Endothelial cell of umbilical vein (primary cell): ENCODE results near the gene TSPAN9. TPM values are rescaled to one million over a fixed set of nuclear protein-coding genes. Genes with fewer than 3 reads are reported as not detected.

ENCODE experiments used
- BruUV-seq: library from RNA; stranded (reverse); fragments of 400-500 nt; replicated peaks from 2 replicates; lab custom pipeline; 2021; lab: Mats Ljungman, UMichigan
- CTCF ChIA-PET: fragments of 300-600, 350-600 bp; sonication (Branson Sonifier 250); formaldehyde crosslinking; loops from one replicate; lab custom pipeline; 2021; ENCODE audit warnings: antibody characterized with exemption, inconsistent platforms; lab: Charles Lee
- POLR2A ChIA-PET: fragments of 300-600, 350-600 bp; sonication (Branson Sonifier 250); formaldehyde crosslinking; loops from one replicate; lab custom pipeline; 2021; ENCODE audit warnings: antibody characterized with exemption, inconsistent platforms; lab: Charles Lee
- DNase-seq: peaks from one replicate; pipeline ENCODE4 v3.0.0-alpha.2; 2011; ENCODE audit warnings: low read depth, low spot score
- FAIRE-seq: peaks from 2 replicates; lab custom pipeline; 2011; peaks lifted over from hg19 to GRCh38; lab: Jason Lieb, UNC
- H2AFZ ChIP-seq: 2 replicates; pipeline ENCODE4 v1.6.0; 2012; ENCODE audit warnings: low read depth, low read length, control low read depth, inconsistent platforms
- H3K27ac ChIP-seq: 2 replicates; pipeline ENCODE4 v1.5.1; 2011; ENCODE audit warnings: low read depth, mild to moderate bottlenecking, control low read depth, low read length, moderate library complexity; ENCODE audit not compliant: insufficient read depth
- H3K27me3 ChIP-seq, 2 experiments: 2 replicates each; pipeline versions ENCODE4 v1.6.0 to v1.6.1; 2011; ENCODE audit warnings: low read length in 2 of 2, mixed read lengths in 1 of 2; ENCODE audit not compliant: control insufficient read depth in 2 of 2, insufficient read depth in 2 of 2
- H3K36me3 ChIP-seq, 2 experiments: 2 replicates in 1 of 2; 3 replicates in 1 of 2; pipeline ENCODE4 v1.5.1; 2011; ENCODE audit warnings: low read length in 2 of 2, mild to moderate bottlenecking in 1 of 2, moderate library complexity in 1 of 2; ENCODE audit not compliant: control insufficient read depth in 2 of 2, insufficient read depth in 2 of 2; ENCODE audit errors: extremely low read depth in 1 of 2
- H3K4me1 ChIP-seq: 3 replicates; pipeline ENCODE4 v1.5.1; 2011; ENCODE audit warnings: mild to moderate bottlenecking, low read length; ENCODE audit not compliant: control insufficient read depth, insufficient read depth; ENCODE audit errors: extremely low read depth
- H3K4me2 ChIP-seq: 2 replicates; pipeline ENCODE4 v1.6.1; 2011; ENCODE audit warnings: low read length, control low read depth, mixed read lengths; ENCODE audit not compliant: insufficient read depth
- H3K4me3 ChIP-seq, 3 experiments: fragments of 200-600 bp in 1 of 3; sonication (generic), shearing (Covaris generic) in 1 of 3; replicated peaks in 1 of 3; 2 replicates each; pipeline ENCODE4 v1.5.1; 2011 to 2016; ENCODE audit warnings: control low read depth in 3 of 3, low read length in 3 of 3, mild to moderate bottlenecking in 2 of 3, inconsistent platforms in 1 of 3, low read depth in 1 of 3, moderate library complexity in 1 of 3; ENCODE audit not compliant: insufficient read depth in 1 of 3
- H3K79me2 ChIP-seq: 2 replicates; pipeline ENCODE4 v1.6.0; 2012; ENCODE audit warnings: low read length, inconsistent platforms; ENCODE audit not compliant: control insufficient read depth, insufficient read depth
- H3K9ac ChIP-seq: replicated peaks from 2 replicates; pipeline ENCODE3; 2011; ENCODE audit warnings: low read length, control low read depth; ENCODE audit not compliant: insufficient read depth; ENCODE audit errors: extremely low read depth
- H3K9me1 ChIP-seq: replicated peaks from 3 replicates; pipeline ENCODE4 v1.6.0; 2011; ENCODE audit warnings: mild to moderate bottlenecking, low read length; ENCODE audit not compliant: control insufficient read depth, insufficient read depth; ENCODE audit errors: extremely low read depth
- H3K9me3 ChIP-seq: replicated peaks from 2 replicates; pipeline ENCODE4 v1.5.1; 2012; ENCODE audit warnings: low read length, inconsistent platforms; ENCODE audit not compliant: control insufficient read depth, insufficient read depth
- H4K20me1 ChIP-seq: replicated peaks from 2 replicates; pipeline ENCODE3; 2011; ENCODE audit warnings: mild to moderate bottlenecking, low read length; ENCODE audit not compliant: control insufficient read depth, insufficient read depth; ENCODE audit errors: extremely low read depth
- EZH2 ChIP-seq: IDR thresholded peaks from 2 replicates; pipeline ENCODE4 v1.6.1; 2012; ENCODE audit warnings: borderline replicate concordance, low read depth, mild to moderate bottlenecking, moderate library complexity, low read length, inconsistent platforms; ENCODE audit not compliant: severe bottlenecking
- FOS ChIP-seq: IDR thresholded peaks from 2 replicates; pipeline ENCODE4 v1.6.1; 2011; ENCODE audit warnings: mild to moderate bottlenecking, low read length, moderate library complexity, borderline replicate concordance; ENCODE audit not compliant: insufficient read depth
- GATA2 ChIP-seq: IDR thresholded peaks from 2 replicates; pipeline ENCODE4 v1.7.0; 2011; ENCODE audit warnings: low read depth, mild to moderate bottlenecking, moderate library complexity, mixed read lengths, low read length; ENCODE audit not compliant: insufficient read length, insufficient read depth
- JUN ChIP-seq: IDR thresholded peaks from 2 replicates; pipeline ENCODE4 v1.6.1; 2011; ENCODE audit warnings: borderline replicate concordance, low read depth; ENCODE audit not compliant: insufficient read length, insufficient read depth
- MYC ChIP-seq: IDR thresholded peaks from one replicate; pipeline ENCODE4 v1.6.1; 2011; ENCODE audit warnings: mild to moderate bottlenecking, low read depth, low read length
- POLR2A ChIP-seq: IDR thresholded peaks from 2 replicates; pipeline ENCODE4 v1.6.1; 2012; ENCODE audit warnings: low read depth, mild to moderate bottlenecking, control low read depth, low read length
- POLR2AphosphoS5 ChIP-seq: IDR thresholded peaks from 2 replicates; pipeline ENCODE4 v1.6.1; 2012; ENCODE audit warnings: low read depth, mild to moderate bottlenecking, control low read depth, low read length, moderate library complexity; ENCODE audit not compliant: insufficient read depth
- dilution Hi-C: fragments of 300-500 bp; cut with MboI; formaldehyde crosslinking; loops from one replicate; pipeline ENCODE4 v1.15.0; 2019; ENCODE audit warnings: low sequenced_read_pairs; ENCODE audit not compliant: extremely low pct_ligation_motif_present
- intact Hi-C: fragments of 100-400 bp; cut with micrococcal nuclease; formaldehyde crosslinking; loops from one replicate; pipeline ENCODE4 v1.10.0; 2022
- polyA plus RNA-seq, 4 experiments: library from polyadenylated mRNA; depleted of rRNA in 3 of 4; stranded (reverse) in 3 of 4; unstranded in 1 of 4; fragments of >200 nt; gene quantifications; 2 replicates each; pipeline versions ENCODE4 v1.2.1 to v1.2.3, GENCODE V29; 2011 to 2012; ENCODE audit warnings: missing spikeins in 1 of 4
- total RNA-seq: library from RNA; stranded (reverse); gene quantifications from 2 replicates; pipeline ENCODE4 v1.2.3, GENCODE V29; 2021
- TF ChIP-seq, protein P1 (sequence below), 2 donors: IDR thresholded peaks; 1 replicate in 1 of 2; 2 replicates in 1 of 2; pipeline ENCODE4 v1.5.1; 2011; ENCODE audit warnings: low read length in 2 of 2, mild to moderate bottlenecking in 2 of 2, moderate library complexity in 2 of 2, control low read depth in 1 of 2, inconsistent platforms in 1 of 2, low read depth in 1 of 2; ENCODE audit not compliant: insufficient read depth in 1 of 2; ENCODE audit errors: extremely low read depth in 1 of 2
- TF ChIP-seq, protein P2 (sequence below): IDR thresholded peaks from 2 replicates; pipeline ENCODE4 v1.6.1; 2011; ENCODE audit not compliant: insufficient read depth, insufficient read length

TSPAN9 gene
- total and polyA plus RNA-seq, 2 donors (not counting 3 experiments of a cell fraction or from before 2014, with no cell fraction given): 43.3 to 66.8 TPM

GRCh38 chr12:3325736-3326135 lies 248.6 kb downstream of the TSPAN9 start:
- intact Hi-C loops (no loop called here), dilution Hi-C loops (no loop called here)
- Histone ChIP-seq H3K27me3 (peaks cover 0 to 2% of the 10 kb centered on the region in 2 experiments), H3K9me3 (no peaks in the 10 kb centered on the region), H3K9me1 (no peaks in the 10 kb centered on the region), H3K79me2 (no peaks in the 10 kb centered on the region), H3K36me3 (no peaks in the 10 kb centered on the region), H3K4me1 (no peaks in the 10 kb centered on the region), H3K4me3 (no peak overlapping the region), H3K27ac (no peak overlapping the region), H3K4me2 (no peak overlapping the region), H2AFZ (no peak overlapping the region), H3K9ac (no peak overlapping the region), H4K20me1 (no peaks in the 10 kb centered on the region)
- TF ChIP-seq, protein P1, sequence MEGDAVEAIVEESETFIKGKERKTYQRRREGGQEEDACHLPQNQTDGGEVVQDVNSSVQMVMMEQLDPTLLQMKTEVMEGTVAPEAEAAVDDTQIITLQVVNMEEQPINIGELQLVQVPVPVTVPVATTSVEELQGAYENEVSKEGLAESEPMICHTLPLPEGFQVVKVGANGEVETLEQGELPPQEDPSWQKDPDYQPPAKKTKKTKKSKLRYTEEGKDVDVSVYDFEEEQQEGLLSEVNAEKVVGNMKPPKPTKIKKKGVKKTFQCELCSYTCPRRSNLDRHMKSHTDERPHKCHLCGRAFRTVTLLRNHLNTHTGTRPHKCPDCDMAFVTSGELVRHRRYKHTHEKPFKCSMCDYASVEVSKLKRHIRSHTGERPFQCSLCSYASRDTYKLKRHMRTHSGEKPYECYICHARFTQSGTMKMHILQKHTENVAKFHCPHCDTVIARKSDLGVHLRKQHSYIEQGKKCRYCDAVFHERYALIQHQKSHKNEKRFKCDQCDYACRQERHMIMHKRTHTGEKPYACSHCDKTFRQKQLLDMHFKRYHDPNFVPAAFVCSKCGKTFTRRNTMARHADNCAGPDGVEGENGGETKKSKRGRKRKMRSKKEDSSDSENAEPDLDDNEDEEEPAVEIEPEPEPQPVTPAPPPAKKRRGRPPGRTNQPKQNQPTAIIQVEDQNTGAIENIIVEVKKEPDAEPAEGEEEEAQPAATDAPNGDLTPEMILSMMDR (IDR thresholded peaks at IDR 0.05; ENCODE audit: extremely low read depth in 1 of 2, insufficient read depth in 1 of 2, low read depth in 1 of 2, low read length in 2 of 2): no peak
- TF ChIP-seq MYC (no peak), JUN (no peak), POLR2AphosphoS5 (no peak), POLR2A (no peak), GATA2 (no peak), EZH2 (no peak), FOS (no peak)
- TF ChIP-seq, protein P2, sequence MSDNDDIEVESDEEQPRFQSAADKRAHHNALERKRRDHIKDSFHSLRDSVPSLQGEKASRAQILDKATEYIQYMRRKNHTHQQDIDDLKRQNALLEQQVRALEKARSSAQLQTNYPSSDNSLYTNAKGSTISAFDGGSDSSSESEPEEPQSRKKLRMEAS: no peak
- POLR2A ChIA-PET: no interaction called here
- DNase-seq (no peak), FAIRE-seq (no peak)
- CTCF ChIA-PET: interaction anchor here (1.8 kb wide), 1 partner anchor 10 kb away, joined by 5 read pairs; no protein-coding TSS in a partner anchor
- no TSS peak for BruUV-seq
